ENCODE measurements around the gene COL4A1.

- TF ChIP-seq GATA2 (IDR thresholded peaks at IDR 0.05; ENCODE audit: low read depth, low read length) (no peak), GATA3 (IDR thresholded peaks at IDR 0.05; ENCODE audit: low read depth, low read length) (no peak)
Measured at GRCh38 chr13:110309661-110310524, 2.9 kb upstream of the COL4A1 start.

All from SH-SY5Y (cell line).